Neural cell (in vitro differentiated cells): ENCODE measurements around the gene FBXO21.

Experiments
- CTCF ChIP-seq: fragments of 450-650 bp; IDR thresholded peaks from 2 replicates; pipeline ENCODE4 v1.5.1; 2014; ENCODE audit warnings: antibody characterized with exemption, mild to moderate bottlenecking, moderate library complexity; ENCODE audit not compliant: poor library complexity, severe bottlenecking
- EZH2 ChIP-seq: fragments of 200-600, 300-800 bp; shearing (Covaris generic), sonication (generic); IDR thresholded peaks from 2 replicates; pipeline ENCODE4 v1.6.1; 2014; ENCODE audit warnings: antibody characterized with exemption, low read length, borderline replicate concordance, mild to moderate bottlenecking; ENCODE audit not compliant: insufficient read depth, poor library complexity, severe bottlenecking
- POLR2AphosphoS5 ChIP-seq: IDR thresholded peaks from 2 replicates; pipeline ENCODE4 v1.6.1; 2012
- RAD21 ChIP-seq: fragments of 450-650 bp; conservative IDR thresholded peaks from 2 replicates; pipeline ENCODE4 v1.6.1; 2014; ENCODE audit warnings: antibody characterized with exemption, mild to moderate bottlenecking, moderate library complexity
- REST ChIP-seq: IDR thresholded peaks from 2 replicates; pipeline ENCODE4 v1.6.1; 2012; ENCODE audit warnings: borderline replicate concordance
- SMC3 ChIP-seq: fragments of 450-650 bp; conservative IDR thresholded peaks from 2 replicates; pipeline ENCODE4 v1.6.1; 2014; ENCODE audit warnings: antibody characterized with exemption, mild to moderate bottlenecking, moderate library complexity; ENCODE audit not compliant: poor library complexity
- TAF1 ChIP-seq: IDR thresholded peaks from 2 replicates; pipeline ENCODE4 v1.6.1; 2012; ENCODE audit warnings: low read depth

DNA sequence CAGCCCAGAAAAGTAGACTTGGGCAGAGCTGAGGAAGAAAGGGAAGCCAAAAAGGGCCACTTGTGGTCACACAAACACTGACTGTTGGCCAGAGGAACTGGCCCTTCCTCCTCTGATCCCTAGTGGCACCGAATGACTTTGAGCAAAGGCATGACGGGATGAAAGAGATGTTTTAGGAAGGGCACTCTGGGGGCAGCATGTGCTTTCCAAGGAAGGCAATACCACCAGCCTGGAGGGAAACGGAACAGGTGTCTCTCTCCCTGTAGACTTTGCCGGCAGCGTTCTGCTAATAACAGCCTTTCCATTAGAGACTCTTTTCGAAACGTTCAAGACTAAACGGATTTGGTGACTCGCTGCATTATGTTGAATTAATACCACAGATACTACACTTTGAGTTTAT is 12.3 kb upstream of the FBXO21 start:
- TF ChIP-seq CTCF (no peak), TAF1 (no peak), POLR2AphosphoS5 (no peak), RAD21 (no peak), SMC3 (no peak), REST (no peak), EZH2 (no peak)
